GM19035 (cell line): ENCODE data around the gene DGKI.
"Not testable (repeated sequence)": the region's sequence is repeated elsewhere in the genome, so short reads cannot be mapped to it uniquely, and the experiment has no call there.

Experiments used
- ATAC-seq: cut with Tn5 transposase; IDR thresholded peaks from one replicate; pipeline ENCODE4 v1.9.1; 2021; ENCODE audit not compliant: unreplicated experiment

The DGKI gene

DNA sequence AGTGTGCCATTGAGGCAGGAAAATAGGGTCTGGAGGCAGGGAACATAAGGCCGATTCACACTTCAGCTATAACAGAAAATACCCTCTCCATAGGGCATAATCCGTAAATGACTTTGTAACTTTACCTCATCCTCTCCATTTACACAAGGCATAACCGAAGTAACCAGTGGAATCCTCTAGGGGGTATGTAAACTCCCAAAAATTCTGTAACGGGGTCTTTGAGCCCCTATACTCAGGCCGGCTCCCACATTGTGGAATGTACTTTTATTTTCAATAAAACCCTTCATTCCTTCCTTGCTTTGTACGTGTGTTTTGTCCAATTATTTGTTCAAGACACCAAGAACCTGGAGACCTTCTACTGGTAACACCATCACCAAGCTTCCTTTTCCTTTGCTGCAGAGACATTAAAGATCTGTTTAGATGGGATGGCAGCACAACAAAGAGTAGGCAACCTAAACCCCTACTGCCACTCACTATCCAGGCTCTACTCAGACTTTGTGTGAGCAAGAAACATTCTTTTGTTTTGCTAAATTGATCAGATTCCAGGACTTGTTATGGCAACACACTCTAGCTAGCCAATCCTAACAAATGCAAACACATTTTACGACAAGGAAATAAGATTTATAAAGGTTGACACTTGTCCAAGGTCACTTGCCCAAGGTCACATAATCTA is 99.3 kb downstream of the DGKI start:
- no peak for ATAC-seq

DNA sequence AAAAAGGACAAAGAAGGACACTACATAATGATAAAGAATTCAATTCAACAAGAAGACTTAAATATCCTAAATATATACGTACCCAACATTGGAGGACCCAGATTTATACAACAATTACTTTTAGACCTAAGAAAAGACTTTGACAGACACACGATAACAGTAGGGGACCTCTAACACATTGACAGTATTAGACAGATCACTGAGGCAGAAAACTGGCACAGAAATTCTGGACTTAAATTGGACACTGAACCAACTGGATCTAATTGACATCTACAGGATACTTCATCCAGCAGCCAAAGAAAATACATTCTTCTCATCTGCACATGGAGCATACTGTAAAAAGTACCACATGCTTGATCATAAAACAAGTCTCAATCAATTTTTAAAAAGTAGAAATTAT is 103.8 kb downstream of the DGKI start:
- no peak for ATAC-seq

DNA sequence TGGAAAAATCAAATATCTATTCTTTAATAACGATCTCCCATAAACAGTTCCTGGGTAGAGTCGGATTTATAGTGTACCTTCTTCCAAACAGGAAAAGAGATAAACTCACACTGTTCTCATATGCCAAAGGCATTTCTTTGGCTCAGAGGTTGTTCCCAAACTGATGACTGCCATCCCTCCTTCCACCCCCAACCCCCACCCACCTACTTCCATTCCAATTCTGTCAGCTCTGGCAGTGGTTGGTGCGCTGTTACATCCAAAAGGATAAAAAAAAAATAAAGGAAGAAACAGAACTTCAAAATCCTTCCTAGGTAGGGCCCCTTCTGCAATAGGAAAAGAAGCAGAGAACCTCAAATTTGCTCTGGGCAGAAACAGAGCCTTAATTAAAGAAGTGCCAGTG is 104.7 kb downstream of the DGKI start:
- ATAC-seq = no peak

DNA sequence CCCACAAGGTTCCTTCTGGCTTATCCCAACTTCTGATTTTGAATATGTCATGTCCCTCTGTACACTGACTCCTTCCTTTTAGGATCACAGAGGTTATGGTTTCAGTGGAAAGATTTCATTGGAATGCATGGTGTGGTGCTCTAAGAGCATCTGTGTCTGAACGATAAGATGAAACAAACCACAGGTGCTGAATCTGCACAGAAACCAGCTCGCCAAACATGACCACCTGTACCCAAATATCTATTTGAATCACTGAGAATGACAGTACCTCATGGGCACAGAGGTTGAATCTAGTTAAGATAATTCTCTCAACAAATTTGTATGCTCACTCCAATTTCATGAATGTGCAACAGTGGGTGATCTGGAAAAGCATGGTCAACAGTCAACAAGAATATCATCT is 105.3 kb downstream of the DGKI start:
- no peak for ATAC-seq

DNA sequence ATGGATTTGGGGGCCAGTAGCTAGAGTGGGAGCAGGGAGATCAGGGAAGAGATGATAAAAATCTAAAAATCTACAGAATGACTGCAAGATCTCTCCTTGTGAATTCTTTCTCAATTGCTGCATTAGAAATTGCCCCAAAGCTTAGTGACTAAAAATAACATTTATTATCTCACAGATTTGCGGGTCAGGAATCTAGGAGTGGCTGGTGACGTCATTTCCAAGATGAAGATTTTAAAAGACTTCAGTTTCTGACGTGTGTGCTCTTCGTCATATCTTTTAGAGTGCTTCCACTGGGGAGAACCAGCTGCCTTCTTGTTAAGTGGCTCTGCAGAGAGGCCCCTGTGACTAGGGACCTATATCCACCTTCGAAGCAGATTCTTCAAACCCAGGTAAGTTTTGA is 112.6 kb downstream of the DGKI start:
- no peak for ATAC-seq

DNA sequence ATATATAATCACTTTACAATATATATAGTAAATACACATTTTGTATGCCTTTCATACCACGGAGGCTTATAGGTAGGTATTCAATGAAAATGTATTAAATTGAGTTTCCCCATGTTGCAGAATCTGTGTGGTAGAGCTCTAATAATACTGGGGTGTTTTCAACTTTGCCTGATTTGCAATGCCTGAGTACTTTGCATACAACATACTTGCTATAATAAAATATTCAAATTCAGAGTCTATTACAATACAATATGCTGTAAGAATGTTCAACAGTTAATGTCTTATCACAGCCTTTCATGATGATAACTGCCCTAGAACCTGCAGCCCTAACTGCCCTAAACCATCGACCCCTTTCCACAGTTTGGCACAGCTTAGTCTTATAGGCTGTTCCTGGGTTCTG is 114.6 kb downstream of the DGKI start:
- no peak for ATAC-seq

DNA sequence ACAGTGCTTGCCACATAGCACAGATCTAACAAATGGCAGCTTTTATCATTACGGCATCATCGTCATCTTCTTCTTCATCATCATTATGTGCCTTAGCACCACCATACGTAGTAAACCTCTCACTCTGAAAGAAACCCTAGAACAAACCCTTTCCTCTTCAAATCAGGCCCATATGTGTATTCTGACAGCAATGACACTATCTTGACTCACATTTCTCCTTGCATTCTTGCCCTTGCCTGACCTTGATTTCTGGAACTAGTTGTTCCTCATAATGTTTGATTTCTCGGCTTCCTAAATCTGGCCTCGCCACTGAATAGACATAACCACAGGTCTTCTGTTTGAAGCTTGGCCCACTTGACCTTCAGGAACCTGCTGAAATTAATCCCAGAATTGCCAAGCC is 115.3 kb downstream of the DGKI start:
- no peak for ATAC-seq

DNA sequence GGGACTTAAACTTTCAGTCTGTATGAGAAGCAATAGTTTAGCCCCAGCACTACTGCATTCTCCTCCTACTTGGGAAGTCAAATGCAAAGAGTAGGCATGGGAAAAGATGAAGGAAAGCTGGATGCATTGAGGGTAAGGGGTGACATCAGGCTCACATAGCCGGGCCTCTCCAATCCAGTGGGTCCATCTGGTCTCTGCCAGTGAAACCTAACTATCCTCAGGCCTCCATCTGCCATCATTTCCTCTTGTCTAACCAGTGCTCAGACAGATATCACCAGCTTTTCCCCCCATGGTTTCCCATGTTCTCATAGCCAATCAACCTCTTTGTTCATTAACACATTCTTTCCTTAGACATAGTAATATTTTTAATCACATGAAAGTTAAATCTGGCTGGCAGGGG is 118.3 kb downstream of the DGKI start:
- no peak for ATAC-seq

DNA sequence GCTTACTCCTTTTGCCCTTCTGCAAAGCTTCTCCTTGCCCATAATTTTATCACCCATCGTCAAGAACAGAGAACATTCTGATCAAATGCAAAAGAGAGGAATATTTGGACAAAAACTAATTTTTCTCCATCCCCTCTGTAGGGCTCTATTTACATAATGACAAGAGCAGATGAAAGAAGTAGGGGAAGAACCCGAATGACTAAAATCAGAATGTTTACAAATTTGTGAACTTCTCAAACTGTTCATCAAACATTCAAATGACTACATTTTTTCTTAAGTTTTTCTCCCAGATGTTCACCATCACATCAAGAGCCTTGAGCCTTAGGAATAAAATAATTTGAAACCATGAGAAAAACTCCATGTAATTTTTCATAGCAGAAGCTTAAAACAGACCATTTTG is 119.4 kb downstream of the DGKI start:
- no peak for ATAC-seq

DNA sequence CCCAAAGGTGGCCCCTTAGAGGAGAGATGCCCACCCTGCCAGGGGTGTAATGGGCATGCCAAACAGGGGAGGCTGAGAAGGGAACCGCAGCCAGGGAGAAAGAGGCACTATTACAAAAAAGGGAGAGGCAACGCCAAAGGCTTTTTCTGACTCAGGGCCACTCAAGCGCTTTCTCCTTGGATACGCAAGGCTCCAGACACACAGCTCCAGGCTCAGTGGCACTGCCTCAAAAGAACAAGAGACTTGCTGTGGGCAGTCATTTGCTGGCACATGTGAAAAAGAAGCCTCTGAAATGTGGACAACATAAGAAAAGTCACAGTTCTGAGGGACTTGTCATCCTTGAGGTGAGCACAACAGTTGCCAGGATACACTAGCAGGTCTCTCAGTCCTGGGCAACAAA is 128.4 kb downstream of the DGKI start:
- no peak for ATAC-seq

DNA sequence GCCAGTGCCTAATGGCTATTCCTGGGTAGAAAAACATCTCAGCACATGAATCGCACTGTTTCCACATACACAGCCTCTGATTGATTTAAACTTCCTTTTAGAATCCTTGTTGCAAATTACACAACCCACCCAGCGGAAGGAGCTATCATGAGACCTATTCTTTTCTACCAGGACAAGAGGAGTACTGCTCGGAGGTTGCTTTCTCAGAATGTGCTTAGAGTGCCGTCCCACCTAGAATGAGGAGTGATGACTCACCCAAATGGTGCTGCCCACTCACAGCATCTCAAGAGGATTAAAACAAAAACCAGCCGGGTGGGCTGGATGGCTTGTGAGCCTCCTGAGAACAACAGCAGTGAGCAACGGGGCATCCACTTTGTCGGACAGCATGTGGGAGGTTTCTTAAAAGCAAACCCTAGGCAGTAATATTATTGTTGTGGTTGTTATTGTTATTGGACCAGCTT is 128.9 kb downstream of the DGKI start:
- no peak for ATAC-seq

DNA sequence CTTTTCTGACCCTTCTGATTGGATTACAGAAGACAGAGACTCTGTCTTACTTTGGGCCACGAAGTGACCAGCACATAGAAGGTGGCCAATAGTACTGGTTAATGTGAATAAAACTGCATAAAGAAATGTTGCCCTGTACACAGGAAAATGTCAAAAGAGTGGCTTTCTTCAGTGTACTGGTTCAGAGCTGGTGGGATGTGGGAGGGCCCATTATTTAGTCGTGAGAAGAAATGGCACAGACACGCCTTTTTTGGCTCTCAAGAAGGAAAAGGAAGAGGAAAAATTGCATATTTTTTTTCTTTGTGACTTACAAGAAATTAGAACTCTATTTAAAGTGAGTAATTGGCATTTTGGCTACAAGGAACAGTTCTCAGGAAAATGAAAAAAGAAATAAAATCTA is 129.7 kb downstream of the DGKI start:
- no peak for ATAC-seq

DNA sequence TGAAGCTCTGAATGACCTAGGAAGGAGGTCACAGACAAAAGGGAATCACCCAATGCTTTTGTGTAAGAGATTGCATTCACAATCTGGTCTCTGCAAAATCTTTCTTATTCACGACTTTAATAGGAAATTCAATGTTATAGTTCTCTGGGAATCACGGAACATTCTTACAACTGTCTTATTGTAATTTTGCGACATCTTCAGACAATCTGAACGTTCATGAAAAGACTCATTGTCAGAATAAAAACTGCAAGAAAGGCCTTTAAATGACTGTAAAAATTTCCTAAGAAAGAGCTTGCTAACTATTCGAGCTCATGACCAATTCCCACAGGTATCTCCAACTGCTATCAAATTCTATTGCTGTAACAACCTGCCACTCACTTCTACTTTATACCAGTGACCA is 130.7 kb downstream of the DGKI start:
- no peak for ATAC-seq

DNA sequence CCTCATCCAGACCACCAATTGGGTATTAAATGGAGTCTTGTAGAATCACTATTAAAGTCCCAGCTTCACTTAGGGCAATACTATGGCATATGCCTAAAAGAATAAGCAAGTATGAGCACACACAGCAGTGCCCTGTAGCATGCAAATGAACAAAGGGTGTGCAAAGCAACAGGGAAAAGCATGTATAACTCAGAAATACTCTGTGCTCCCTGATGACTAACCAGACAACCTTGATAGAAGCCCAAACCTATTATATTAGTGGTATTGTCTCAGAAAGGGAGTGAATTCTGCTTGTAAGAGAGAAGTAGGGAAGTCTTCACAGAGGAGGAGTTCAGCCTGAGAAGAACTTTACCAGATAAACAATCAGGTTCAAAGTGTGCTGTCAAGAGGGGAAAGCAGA is 131.2 kb downstream of the DGKI start:
- ATAC-seq = no peak

DNA sequence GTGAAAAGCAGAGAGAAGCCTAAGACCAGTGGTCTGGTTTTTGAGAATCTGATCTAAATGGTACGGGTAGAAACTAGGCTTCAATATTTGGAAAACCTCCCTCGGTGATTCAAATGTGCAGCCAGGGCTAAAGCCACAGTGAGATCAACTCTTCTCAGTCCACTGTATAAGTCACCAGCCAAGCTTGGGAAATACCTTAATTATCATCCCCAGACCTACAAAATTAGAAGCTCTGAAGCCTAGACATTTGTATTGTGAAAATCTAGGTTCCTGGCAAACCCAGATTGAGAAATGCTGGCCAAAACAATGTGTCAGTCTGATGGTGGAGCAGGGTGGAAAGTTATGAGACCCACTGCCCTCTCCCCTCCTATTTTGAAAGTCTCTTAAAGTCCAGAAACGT is 131.7 kb downstream of the DGKI start:
- ATAC-seq = no peak

DNA sequence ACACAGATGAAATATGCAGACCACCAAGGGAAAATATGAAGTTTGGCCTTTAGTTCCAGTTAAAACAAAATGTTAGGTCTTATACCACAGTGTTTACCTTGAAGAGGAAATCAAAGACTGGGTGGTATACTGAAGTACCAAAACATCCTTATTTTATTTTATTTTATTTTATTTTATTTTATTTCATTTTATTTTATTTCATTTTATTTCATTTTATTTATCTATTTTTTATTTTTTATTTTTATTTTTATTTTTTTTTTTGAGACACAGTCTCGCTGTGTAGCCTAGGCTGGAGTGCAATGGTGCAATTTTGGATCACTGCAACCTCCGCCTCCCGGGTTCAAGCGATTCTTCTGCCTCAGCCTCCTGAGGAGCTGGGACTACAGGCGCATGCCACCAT is 140.4 kb downstream of the DGKI start:
- not testable (repeated sequence) for ATAC-seq

DNA sequence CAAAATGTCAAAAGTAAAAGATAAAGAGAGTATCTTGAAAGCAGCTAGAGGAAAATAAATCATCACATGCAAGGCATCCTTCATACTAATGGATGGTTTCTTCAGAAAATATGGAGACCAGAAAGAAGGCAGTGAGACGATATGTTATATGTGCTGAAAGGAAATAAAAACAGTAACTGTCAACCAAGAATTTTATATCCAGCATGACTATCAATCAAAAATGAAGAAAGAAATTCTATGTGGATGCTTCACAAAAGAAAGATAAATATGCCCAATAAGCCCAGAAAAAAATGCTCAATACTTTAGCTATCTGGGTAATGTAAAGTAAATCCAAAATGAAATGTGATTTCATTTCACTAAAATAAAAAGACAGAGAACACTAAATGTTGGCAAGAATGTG is 142.1 kb downstream of the DGKI start:
- no peak for ATAC-seq

DNA sequence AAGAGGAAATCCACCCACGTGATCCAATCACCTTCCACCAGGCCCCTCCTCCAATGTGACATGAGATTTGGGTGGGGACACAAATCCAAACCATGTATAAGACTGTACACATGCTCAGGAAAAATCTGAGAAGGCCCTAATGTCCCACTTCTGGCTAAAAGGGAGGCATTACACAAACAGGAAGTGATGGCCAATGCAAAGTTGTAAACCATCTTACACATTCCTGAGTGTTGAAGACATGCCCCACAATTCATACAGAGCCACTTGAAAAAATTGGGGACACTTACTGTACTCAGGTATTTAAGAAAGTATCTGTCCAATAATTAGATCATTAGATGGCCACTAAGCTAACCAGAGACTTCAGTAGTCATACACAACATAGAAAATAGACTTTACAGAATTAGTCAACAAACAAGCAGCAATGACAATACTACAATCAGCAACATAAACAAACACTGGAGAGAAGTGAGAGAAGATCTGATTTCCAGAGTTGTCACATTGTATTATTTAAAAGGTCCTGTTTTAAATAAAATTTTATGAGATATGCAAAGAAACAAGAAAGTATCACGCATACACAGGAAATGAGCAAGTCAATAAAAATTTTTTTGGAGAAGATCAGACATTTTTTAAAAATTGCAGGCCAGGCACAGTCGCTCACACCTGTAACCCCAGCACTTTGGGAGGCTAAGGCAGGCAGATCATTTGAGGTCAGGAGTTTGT is 143.3 kb downstream of the DGKI start:
- ATAC-seq = no peak

DNA sequence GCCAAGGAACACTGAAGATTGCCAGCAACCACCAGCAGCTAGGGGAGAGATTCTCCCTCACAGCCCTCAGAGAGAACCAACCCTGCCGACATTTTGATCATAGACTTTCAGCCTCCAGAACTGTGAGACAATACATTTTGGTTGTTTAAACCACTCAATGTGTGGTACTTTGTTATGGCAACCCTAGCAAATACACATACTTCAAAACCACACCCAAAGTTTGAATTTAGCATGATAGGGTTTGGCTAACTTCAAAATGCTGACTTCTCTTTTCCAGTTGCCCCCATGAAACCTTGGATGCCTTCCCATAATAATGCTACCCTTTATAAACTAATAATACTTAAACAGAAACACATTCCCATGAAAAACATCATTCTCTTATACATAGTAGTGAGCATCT is 149.8 kb downstream of the DGKI start:
- ATAC-seq = no peak

DNA sequence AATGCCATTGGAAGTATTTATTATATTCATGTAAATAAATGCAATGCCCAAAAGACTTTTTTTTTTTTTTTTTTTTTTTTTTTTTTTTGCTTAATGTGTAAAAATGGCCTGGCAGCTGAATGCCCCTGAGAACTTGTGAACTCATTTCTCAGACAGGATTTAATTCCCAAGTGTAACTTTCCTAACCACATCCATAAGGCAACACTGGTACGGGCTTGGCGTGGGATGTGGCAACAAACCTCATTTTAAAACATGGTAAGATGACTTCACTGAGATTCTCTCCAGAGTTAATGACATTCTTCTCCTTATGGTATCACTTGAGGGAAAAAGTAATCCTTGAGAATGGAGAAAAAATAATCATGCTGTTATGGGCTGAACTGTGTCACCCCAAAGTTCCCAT is 150.4 kb downstream of the DGKI start:
- ATAC-seq = no peak

DNA sequence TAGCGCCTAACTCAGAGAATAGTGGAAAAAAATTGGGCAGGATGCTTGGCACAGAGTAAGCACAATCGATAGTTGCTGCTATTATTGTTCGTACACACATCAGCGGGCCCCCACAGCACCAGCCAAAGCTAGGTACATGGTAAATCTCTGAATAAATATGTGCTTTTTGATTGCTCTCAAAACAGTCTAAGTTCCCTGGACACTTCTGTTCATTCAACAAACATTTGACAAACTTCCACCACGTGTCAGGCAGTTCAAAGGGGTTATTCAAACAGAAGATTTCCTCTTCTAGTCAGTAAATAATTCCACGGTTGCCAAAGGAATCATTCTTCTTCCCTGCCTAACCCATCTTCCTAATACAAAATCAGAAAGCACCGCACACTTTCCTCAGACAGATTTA is 150.8 kb downstream of the DGKI start:
- no peak for ATAC-seq

DNA sequence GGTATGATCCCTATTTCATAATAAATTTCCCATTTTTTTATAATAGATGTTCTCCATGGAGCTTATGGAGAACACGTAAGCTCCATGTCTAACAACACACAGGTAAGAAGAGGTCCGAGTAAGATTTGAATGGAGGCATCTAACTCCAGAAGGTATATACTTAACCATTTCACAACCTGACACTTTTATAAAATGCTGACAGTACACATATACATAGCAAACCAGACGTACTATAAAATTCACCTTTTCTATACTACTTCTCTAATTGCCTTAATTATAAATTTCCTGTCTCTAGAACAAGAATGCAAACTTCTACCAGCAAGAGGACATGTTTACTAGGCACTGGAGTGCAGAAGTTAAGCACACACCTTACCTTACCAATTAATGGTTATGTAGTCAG is 151.3 kb downstream of the DGKI start:
- ATAC-seq = no peak

DNA sequence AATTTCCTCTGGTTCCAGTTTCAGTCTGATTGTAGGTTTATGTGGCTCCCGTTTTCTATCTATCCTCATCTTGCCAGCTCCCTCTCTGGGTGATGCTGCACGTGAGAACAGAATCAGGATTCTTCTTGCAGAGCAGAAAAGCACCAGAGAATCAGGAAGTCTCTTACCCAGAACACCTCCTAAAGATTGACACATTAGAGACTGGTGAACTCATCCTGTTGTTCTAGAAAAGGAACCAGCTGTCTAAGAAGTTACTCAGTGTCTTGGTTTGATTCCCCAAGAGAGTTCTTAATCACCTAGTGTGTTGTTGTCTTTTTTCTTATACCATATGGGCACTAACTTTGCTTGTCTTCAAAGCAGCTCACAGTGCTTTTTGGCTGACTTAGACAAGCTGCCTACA is 152.4 kb downstream of the DGKI start:
- ATAC-seq = no peak
